Thyroid gland (tissue), 4 donors: ENCODE results near the gene IBTK. TPM values are rescaled to one million over a fixed set of nuclear protein-coding genes. Genes with fewer than 3 reads are reported as not detected.
"Not testable (repeated sequence)": the region's sequence is repeated elsewhere in the genome, so short reads cannot be mapped to it uniquely, and the experiment has no call there.

Source experiments
- DNase-seq, 2 donors: peaks; one replicate each; pipeline ENCODE4 v3.0.0-alpha.2; 2019
- H3K27ac ChIP-seq, 3 donors: fragments of 200-600 bp; sonication (generic); 1 replicate in 2 of 3; 2 replicates in 1 of 3; pipeline ENCODE4 v1.5.1; 2016 to 2019; ENCODE audit warnings: mild to moderate bottlenecking in 1 of 3, moderate library complexity in 1 of 3
- H3K27me3 ChIP-seq: fragments of 200-600 bp; sonication (generic); one replicate; pipeline ENCODE4 v1.5.1; 2019
- H3K36me3 ChIP-seq, 2 donors: fragments of 200-600 bp; sonication (generic); one replicate each; pipeline ENCODE4 v1.5.1; 2016 to 2019
- H3K4me1 ChIP-seq, 2 donors: fragments of 200-600 bp; sonication (generic); one replicate each; pipeline ENCODE4 v1.5.1; 2017 to 2019
- H3K4me3 ChIP-seq, 3 donors: fragments of 200-600 bp; sonication (generic); replicated peaks in 1 of 3; 1 replicate in 2 of 3; 2 replicates in 1 of 3; pipeline ENCODE4 v1.5.1; 2016; ENCODE audit warnings: mild to moderate bottlenecking in 1 of 3
- H3K9me3 ChIP-seq: fragments of 200-600 bp; sonication (generic); one replicate; pipeline ENCODE4 v1.5.1; 2017
- CTCF ChIP-seq, 6 experiments: fragments of 200-600 bp in 3 of 6; fragments of 450-650 bp in 3 of 6; sonication (generic) in 3 of 6; IDR thresholded peaks; one replicate each; pipeline ENCODE4 v1.5.1; 2016 to 2019; ENCODE audit warnings: antibody characterized with exemption in 6 of 6, mild to moderate bottlenecking in 2 of 6, inconsistent platforms in 1 of 6, moderate library complexity in 1 of 6
- POLR2A ChIP-seq, 2 donors: fragments of 450-650 bp; IDR thresholded peaks; one replicate each; pipeline ENCODE4 v1.6.1; 2017; ENCODE audit warnings: antibody characterized with exemption in 2 of 2, mild to moderate bottlenecking in 2 of 2, moderate library complexity in 1 of 2
- WGBS, 2 donors: methylation state at CpG; one replicate each; pipeline ENCODE4 v1.1.5; 2017; 5-methylcytosine and 5-hydroxymethylcytosine counted together
- intact Hi-C: fragments of 100-400 bp; cut with DNase I; formaldehyde crosslinking; loops from one replicate; pipeline ENCODE4 v1.15.1; 2023
- small RNA-seq: library from RNA; depleted of rRNA; stranded (forward); fragments of <200 nt; gene quantifications from one replicate; pipeline ENCODE3, GENCODE V24; 2016
- total RNA-seq, 4 donors: library from RNA; depleted of rRNA; stranded (reverse); fragments of >200 nt; gene quantifications; one replicate each; pipeline ENCODE4 v1.2.3, GENCODE V29; 2016

Gene IBTK
- total RNA-seq, 4 donors from 2014 or later, result 28.4 to 46.1 (median 38.3) TPM

- TF ChIP-seq CTCF (IDR thresholded peaks at IDR 0.05) (no peak), POLR2A (IDR thresholded peaks at IDR 0.05) (no peak)
- Histone ChIP-seq H3K4me3 (no peak overlapping the region), H3K9me3 (no peaks in the 10 kb centered on the region), H3K27ac (no peak overlapping the region), H3K27me3 (no peaks in the 10 kb centered on the region), H3K4me1 (no peaks in the 10 kb centered on the region), H3K36me3 (no peaks in the 10 kb centered on the region)
- WGBS, 2 donors, result 83 to 87% methylated on average over 8 of the region's 8 CpGs
- intact Hi-C loops, result no loop called here
- DNase-seq, result no peak
Measured at GRCh38 chr6:82138075-82138791, 109.3 kb downstream of the IBTK start.

GRCh38 chr6:82131441-82131840, 116.1 kb downstream of the IBTK start:
- Histone ChIP-seq H3K27me3 (no peaks in the 10 kb centered on the region), H3K4me3 (no peak overlapping the region), H3K9me3 (no peaks in the 10 kb centered on the region), H3K36me3 (no peaks in the 10 kb centered on the region), H3K27ac (no peak overlapping the region), H3K4me1 (no peaks in the 10 kb centered on the region)
- intact Hi-C loops, result no loop called here
- TF ChIP-seq POLR2A (IDR thresholded peaks at IDR 0.05) (no peak), CTCF (IDR thresholded peaks at IDR 0.05) (no peak)
- DNase-seq, result no peak
- WGBS, 2 donors, result 70 to 72% methylated on average over 2 of the region's 2 CpGs

GRCh38 chr6:82129797-82130196, 117.7 kb downstream of the IBTK start:
- TF ChIP-seq CTCF (IDR thresholded peaks at IDR 0.05) (no peak), POLR2A (IDR thresholded peaks at IDR 0.05) (no peak)
- Histone ChIP-seq H3K9me3 (no peaks in the 10 kb centered on the region), H3K27me3 (no peaks in the 10 kb centered on the region), H3K27ac (no peak overlapping the region), H3K4me1 (no peaks in the 10 kb centered on the region), H3K4me3 (no peak overlapping the region), H3K36me3 (no peaks in the 10 kb centered on the region)
- 50 to 60% methylated on average over 3 of the region's 3 CpGs for WGBS, 2 donors
- intact Hi-C loops, result no loop called here
- DNase-seq, result no peak

GRCh38 chr6:82128973-82129372, 118.6 kb downstream of the IBTK start:
- 86 to 88% methylated on average over 9 of the region's 9 CpGs for WGBS, 2 donors
- H3K4me1 ChIP-seq, intact Hi-C loops, DNase-seq, H3K27ac ChIP-seq, H3K27me3 ChIP-seq, H3K36me3 ChIP-seq, H3K9me3 ChIP-seq, H3K4me3 ChIP-seq: not testable (repeated sequence)

GRCh38 chr6:82123632-82124031, 123.9 kb downstream of the IBTK start:
- H3K27me3 ChIP-seq, result no peaks in the 10 kb centered on the region
- no peaks in the 10 kb centered on the region for H3K9me3 ChIP-seq
- no peak overlapping the region for H3K4me3 ChIP-seq
- no peak overlapping the region for H3K27ac ChIP-seq
- H3K4me1 ChIP-seq, result no peaks in the 10 kb centered on the region
- 92 to 95% methylated on average over 7 of the region's 7 CpGs for WGBS, 2 donors
- TF ChIP-seq POLR2A (IDR thresholded peaks at IDR 0.05) (no peak), CTCF (IDR thresholded peaks at IDR 0.05) (no peak)
- no peak for DNase-seq
- intact Hi-C loops, result no loop called here
- no peaks in the 10 kb centered on the region for H3K36me3 ChIP-seq

Small RNA genes lying within 50 kb of the gene (small RNA-seq; reads per million reads assigned to genes)
- gene RNU6-130P, result not detected

Other genes starting within 250 kb of the IBTK start
- gene TPBG, start 116.1 kb upstream of the IBTK start, total RNA-seq, result 10 to 100 TPM; 28.0 to 39.2 (median 32.6) TPM